SK-N-SH (cell line): Measurements from ENCODE around the gene HNRNPUL1. TPM values are rescaled to one million over a fixed set of nuclear protein-coding genes. Genes with fewer than 3 reads are reported as not detected.

ENCODE experiments used
- CTCF ChIA-PET: fragments of 300-600, 350-600 bp; formaldehyde crosslinking; extraction: SDS; loops from one replicate; lab custom pipeline; 2021; lab: Yijun Ruan, JAX
- POLR2A ChIA-PET: fragments of 350-600 bp; sonication (Branson Sonifier 250); formaldehyde crosslinking; extraction: SDS; loops from one replicate; lab custom pipeline; 2020; ENCODE audit warnings: antibody characterized with exemption, inconsistent platforms; lab: Yijun Ruan, JAX
- DNase-seq: peaks from one replicate; pipeline ENCODE4 v3.0.0; 2012
- H2AFZ ChIP-seq: fragments of 200-600 bp; sonication (generic); 2 replicates; pipeline ENCODE4 v1.8.1; 2016; ENCODE audit warnings: antibody characterized with exemption, mild to moderate bottlenecking, low read depth
- H3F3A ChIP-seq: fragments of 200-600 bp; sonication (generic); replicated peaks from 2 replicates; pipeline ENCODE3; 2016; ENCODE audit warnings: antibody characterized with exemption, mild to moderate bottlenecking; ENCODE audit not compliant: insufficient read depth
- H3K27ac ChIP-seq, 2 experiments: fragments of 200-500 bp in 1 of 2; fragments of 200-600 bp in 1 of 2; sonication (Bioruptor generic) in 1 of 2; sonication (generic), shearing (Covaris generic) in 1 of 2; 2 replicates each; pipeline versions ENCODE4 v1.5.1 to v1.6.1; 2014 to 2016; ENCODE audit warnings: low read depth in 2 of 2, inconsistent platforms in 1 of 2, low read length in 1 of 2, mild to moderate bottlenecking in 1 of 2, mixed read lengths in 1 of 2
- H3K27me3 ChIP-seq: fragments of 200-600 bp; sonication (generic), shearing (Covaris generic); 2 replicates; pipeline ENCODE4 v1.6.1; 2016; ENCODE audit warnings: mixed run types; ENCODE audit not compliant: insufficient read depth
- H3K36me3 ChIP-seq, 2 experiments: fragments of 200-500 bp in 1 of 2; fragments of 200-600 bp in 1 of 2; sonication (Bioruptor generic) in 1 of 2; sonication (generic) in 1 of 2; replicated peaks in 1 of 2; 2 replicates each; pipeline versions ENCODE3 to v1.5.1; 2014 to 2016; ENCODE audit warnings: low read length in 1 of 2, mild to moderate bottlenecking in 1 of 2; ENCODE audit not compliant: insufficient read depth in 2 of 2, control insufficient read depth in 1 of 2
- H3K4me1 ChIP-seq, 2 experiments: fragments of 200-500 bp in 1 of 2; fragments of 200-600 bp in 1 of 2; sonication (Bioruptor generic) in 1 of 2; sonication (generic), shearing (Covaris generic) in 1 of 2; 2 replicates each; pipeline versions ENCODE4 v1.5.1 to v1.6.1; 2014 to 2016; ENCODE audit warnings: low read depth in 1 of 2, low read length in 1 of 2, mixed run types in 1 of 2; ENCODE audit not compliant: insufficient read depth in 2 of 2, control insufficient read depth in 1 of 2
- H3K4me2 ChIP-seq: fragments of 200-600 bp; sonication (generic), shearing (Covaris generic); 2 replicates; pipeline ENCODE4 v1.6.1; 2017; ENCODE audit warnings: mixed run types
- H3K4me3 ChIP-seq, 2 experiments: fragments of 200-500 bp in 1 of 2; fragments of 200-600 bp in 1 of 2; sonication (Bioruptor generic) in 1 of 2; sonication (generic), shearing (Covaris generic) in 1 of 2; 2 replicates each; pipeline versions ENCODE4 v1.5.1 to v1.8.1; 2014 to 2016; ENCODE audit warnings: low read depth in 2 of 2, inconsistent platforms in 1 of 2, low read length in 1 of 2, mild to moderate bottlenecking in 1 of 2, mixed read lengths in 1 of 2, moderate library complexity in 1 of 2
- H3K79me2 ChIP-seq: fragments of 200-600 bp; sonication (generic); 2 replicates; pipeline ENCODE4 v1.8.1; 2017; ENCODE audit warnings: mild to moderate bottlenecking; ENCODE audit not compliant: insufficient read depth
- H3K9ac ChIP-seq: fragments of 200-600 bp; sonication (generic); 2 replicates; pipeline ENCODE4 v1.6.1; 2017; ENCODE audit warnings: mixed run types
- H3K9me2 ChIP-seq: fragments of 200-600 bp; sonication (generic); 2 replicates; pipeline ENCODE4 v1.6.1; 2017; ENCODE audit warnings: mixed run types
- H3K9me3 ChIP-seq: fragments of 200-600 bp; sonication (generic); 2 replicates; pipeline ENCODE4 v1.6.1; 2017; ENCODE audit warnings: mixed run types, mild to moderate bottlenecking, moderate library complexity
- H4K20me1 ChIP-seq: fragments of 200-600 bp; sonication (generic); 2 replicates; pipeline ENCODE4 v1.6.1; 2017; ENCODE audit warnings: mild to moderate bottlenecking, mixed run types; ENCODE audit not compliant: insufficient read depth
- CHD2 ChIP-seq: fragments of 150-350 bp; IDR thresholded peaks from 2 replicates; pipeline ENCODE4 v1.6.1; 2018; ENCODE audit warnings: low read length; ENCODE audit not compliant: partially characterized antibody
- EZH2phosphoT487 ChIP-seq: fragments of 200-600 bp; sonication (generic); IDR thresholded peaks from 2 replicates; pipeline ENCODE4 v1.6.1; 2017; ENCODE audit warnings: low read depth, mixed run types, mild to moderate bottlenecking, antibody characterized with exemption, moderate library complexity, borderline replicate concordance
- FOSL2 ChIP-seq: IDR thresholded peaks from 2 replicates; pipeline ENCODE4 v1.4.0; 2012; ENCODE audit warnings: low read depth, mild to moderate bottlenecking, moderate library complexity, borderline replicate concordance
- FOXJ3 ChIP-seq: sonication (generic); formaldehyde crosslinking; IDR thresholded peaks from 2 replicates; pipeline ENCODE4 v1.5.1; 2020; ENCODE audit warnings: mild to moderate bottlenecking, missing genetic modification reagents
- FOXM1 ChIP-seq: IDR thresholded peaks from 2 replicates; pipeline ENCODE4 v1.4.0; 2012; ENCODE audit warnings: low read depth, mild to moderate bottlenecking
- MEF2A ChIP-seq: IDR thresholded peaks from 2 replicates; pipeline ENCODE4 v1.4.0; 2012; ENCODE audit warnings: low read depth, borderline replicate concordance
- MXI1 ChIP-seq: IDR thresholded peaks from 2 replicates; pipeline ENCODE4 v1.6.1; 2012; ENCODE audit warnings: mild to moderate bottlenecking, low read depth, low read length, improper control_type of control experiment
- NFIC ChIP-seq: IDR thresholded peaks from 2 replicates; pipeline ENCODE4 v1.4.0; 2012; ENCODE audit warnings: borderline replicate concordance
- NRF1 ChIP-seq: IDR thresholded peaks from 2 replicates; pipeline ENCODE4 v1.6.1; 2012; ENCODE audit warnings: low read depth, mild to moderate bottlenecking, low read length
- POLR2AphosphoS5 ChIP-seq: IDR thresholded peaks from 2 replicates; pipeline ENCODE4 v1.6.1; 2012; ENCODE audit warnings: low read depth, low read length
- RAD21 ChIP-seq: IDR thresholded peaks from 2 replicates; pipeline ENCODE4 v1.6.1; 2012; ENCODE audit warnings: mild to moderate bottlenecking, low read length
- RCOR1 ChIP-seq: fragments of 150-350 bp; IDR thresholded peaks from 2 replicates; pipeline ENCODE4 v1.6.1; 2017; ENCODE audit warnings: antibody characterized with exemption, low read length
- RFX5 ChIP-seq: IDR thresholded peaks from 2 replicates; pipeline ENCODE4 v1.6.1; 2012; ENCODE audit warnings: mild to moderate bottlenecking, improper control_type of control experiment, low read length
- RXRA ChIP-seq: IDR thresholded peaks from 2 replicates; pipeline ENCODE4 v1.4.0; 2012; ENCODE audit warnings: low read depth, mild to moderate bottlenecking, borderline replicate concordance
- TCF12 ChIP-seq: IDR thresholded peaks from 2 replicates; pipeline ENCODE4 v1.4.0; 2012
- TEAD4 ChIP-seq: IDR thresholded peaks from 2 replicates; pipeline ENCODE4 v1.4.0; 2012; ENCODE audit warnings: mild to moderate bottlenecking, borderline replicate concordance; ENCODE audit not compliant: insufficient read depth
- WGBS: methylation state at CpG from one replicate; pipeline ENCODE4 v1.1.6; 2017; ENCODE audit warnings: low lambda C conversion rate; 5-methylcytosine and 5-hydroxymethylcytosine counted together
- polyA plus RNA-seq, 3 experiments: library from polyadenylated mRNA; depleted of rRNA; stranded (reverse); fragments of >200 nt; gene quantifications; 2 replicates each; pipeline ENCODE4 v1.2.3, GENCODE V29; 2012
- TF ChIP-seq, protein P1 (sequence below): fragments of 150-350 bp; IDR thresholded peaks from 2 replicates; pipeline ENCODE4 v1.6.1; 2017; ENCODE audit warnings: antibody characterized with exemption, low read length, low read depth, borderline replicate concordance
- TF ChIP-seq, protein P2 (sequence below): IDR thresholded peaks from 2 replicates; pipeline ENCODE4 v1.6.1; 2012; ENCODE audit warnings: mild to moderate bottlenecking, low read depth, low read length, moderate library complexity

HNRNPUL1 gene
- polyA plus RNA-seq, 1 of the 3 experiments (the other 2 are of a cell fraction), result 41.5 TPM

DNA sequence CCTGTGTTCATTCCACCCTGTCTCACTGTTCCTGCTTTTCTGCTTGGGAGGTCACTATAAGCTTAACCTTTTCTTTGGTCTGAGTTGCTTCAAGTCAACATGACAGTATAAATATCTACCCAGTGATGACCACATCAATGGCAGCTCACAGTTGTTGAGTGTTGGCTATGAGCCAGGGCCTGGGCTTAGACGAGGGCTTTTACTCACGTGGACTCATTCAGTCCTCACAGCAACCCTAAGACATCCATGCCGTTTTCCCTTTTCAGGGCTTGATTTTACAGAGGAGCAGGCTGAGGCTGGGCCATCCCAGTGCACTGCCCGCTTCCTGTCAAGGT, 35.5 kb downstream of the HNRNPUL1 start:
- peaks cover 65 to 95% of the 10 kb centered on the region in 2 experiments for H3K36me3 ChIP-seq
- no peak overlapping the region for H3K9ac ChIP-seq
- ChIA-PET CTCF (interaction anchor here (1.0 to 12.4 kb wide), 2 partner anchors 7 to 36 kb away, joined by 3 to 105 read pairs; partner anchors contain the start of gene HNRNPUL1), POLR2A (no interaction called here)
- H3K27me3 ChIP-seq, result no peaks in the 10 kb centered on the region
- peak overlapping the region in 1 of 2 experiments; percentile 80; a peak in 1 of 4 replicates for H3K27ac ChIP-seq
- no peak for DNase-seq
- peaks cover 9% of the 10 kb centered on the region; the same call in 1 of the 2 replicates for H4K20me1 ChIP-seq
- H3K4me1 ChIP-seq, result no peaks in the 10 kb centered on the region
- WGBS, result 84% methylated on average over 4 of the region's 4 CpGs
- peaks cover 17% of the 10 kb centered on the region for H3F3A ChIP-seq
- H3K4me2 ChIP-seq, result no peak overlapping the region
- no peaks in the 10 kb centered on the region for H3K9me3 ChIP-seq
- no peak overlapping the region for H3K4me3 ChIP-seq
- H3K79me2 ChIP-seq, result peaks cover 11% of the 10 kb centered on the region; the same call in 1 of the 2 replicates
- TF ChIP-seq NFIC, result peak; percentile 31; the same call in 1 of the 2 replicates
- TF ChIP-seq, protein P1, sequence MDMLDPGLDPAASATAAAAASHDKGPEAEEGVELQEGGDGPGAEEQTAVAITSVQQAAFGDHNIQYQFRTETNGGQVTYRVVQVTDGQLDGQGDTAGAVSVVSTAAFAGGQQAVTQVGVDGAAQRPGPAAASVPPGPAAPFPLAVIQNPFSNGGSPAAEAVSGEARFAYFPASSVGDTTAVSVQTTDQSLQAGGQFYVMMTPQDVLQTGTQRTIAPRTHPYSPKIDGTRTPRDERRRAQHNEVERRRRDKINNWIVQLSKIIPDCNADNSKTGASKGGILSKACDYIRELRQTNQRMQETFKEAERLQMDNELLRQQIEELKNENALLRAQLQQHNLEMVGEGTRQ, result no peak
- no peaks in the 10 kb centered on the region for H3K9me2 ChIP-seq
- no peak overlapping the region for H2AFZ ChIP-seq

- H3K9me2 ChIP-seq, result no peaks in the 10 kb centered on the region
- H3K4me2 ChIP-seq, result no peak overlapping the region
- no peak overlapping the region for H3K4me3 ChIP-seq
- H3K4me1 ChIP-seq, result no peaks in the 10 kb centered on the region
- no peak for DNase-seq
- H3K9me3 ChIP-seq, result no peaks in the 10 kb centered on the region
- H3F3A ChIP-seq, result peaks cover 22% of the 10 kb centered on the region
- no peaks in the 10 kb centered on the region for H3K27me3 ChIP-seq
- H3K9ac ChIP-seq, result no peak overlapping the region
- over 99% methylated on average over 6 of the region's 6 CpGs for WGBS
- TF ChIP-seq TEAD4 (no peak), RAD21 (no peak), RFX5 (no peak), FOSL2 (no peak), MEF2A (no peak), EZH2phosphoT487 (no peak), RCOR1 (no peak)
- ChIA-PET CTCF (interaction anchor here (0.6 to 1.1 kb wide), 4 partner anchors 9 to 37 kb away, joined by 3 read pairs; no protein-coding TSS in a partner anchor), POLR2A (no interaction called here)
- peaks cover 9% of the 10 kb centered on the region; the same call in 1 of the 2 replicates for H4K20me1 ChIP-seq
- peaks cover 7% of the 10 kb centered on the region; the same call in 1 of the 2 replicates for H3K79me2 ChIP-seq
- H2AFZ ChIP-seq, result no peak overlapping the region
- no peak overlapping the region for H3K27ac ChIP-seq
- peaks cover 65 to 95% of the 10 kb centered on the region in 2 experiments for H3K36me3 ChIP-seq
Measured at GRCh38 chr19:41300555-41300954, 36.4 kb downstream of the HNRNPUL1 start.

DNA sequence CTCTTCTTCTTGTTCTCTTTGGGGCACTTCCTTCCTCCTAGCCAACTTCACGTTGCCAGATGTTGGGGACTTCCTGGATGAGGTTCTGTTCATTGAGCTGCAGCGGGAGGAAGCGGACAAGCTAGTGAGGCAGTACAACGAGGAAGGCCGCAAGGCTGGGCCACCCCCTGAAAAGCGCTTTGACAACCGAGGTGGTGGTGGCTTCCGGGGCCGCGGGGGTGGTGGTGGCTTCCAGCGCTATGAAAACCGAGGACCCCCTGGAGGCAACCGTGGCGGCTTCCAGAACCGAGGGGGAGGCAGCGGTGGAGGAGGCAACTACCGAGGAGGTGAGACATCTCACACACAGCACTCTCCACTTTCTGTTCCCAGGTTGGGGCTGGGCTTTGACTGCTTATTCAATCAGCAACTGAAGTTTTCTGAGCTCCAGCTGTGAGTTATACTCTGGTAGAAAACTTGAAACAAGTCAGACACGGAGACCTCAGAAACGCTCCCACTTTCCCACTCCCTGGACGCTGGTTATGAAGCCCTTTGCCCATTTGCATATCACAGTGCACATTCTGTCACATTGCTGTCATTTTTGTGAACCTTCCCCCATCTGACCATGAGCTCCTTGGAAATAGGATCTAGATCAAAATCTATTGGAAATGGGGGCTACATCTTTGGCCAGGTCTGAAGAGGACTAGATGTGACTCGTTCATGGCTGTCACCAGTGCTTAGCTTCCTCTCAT, 38.6 kb downstream of the HNRNPUL1 start:
- H2AFZ ChIP-seq, result no peak overlapping the region
- no peaks in the 10 kb centered on the region for H3K79me2 ChIP-seq
- H4K20me1 ChIP-seq, result no peaks in the 10 kb centered on the region
- ChIA-PET POLR2A (interaction anchor here (1.0 kb wide), 1 partner anchor 39 kb away, joined by 6 read pairs; no protein-coding TSS in a partner anchor), CTCF (interaction anchor here (0.7 to 1.6 kb wide), 3 partner anchors 9 to 23 kb away, joined by 3 to 7 read pairs (median 3); no protein-coding TSS in a partner anchor)
- H3K4me3 ChIP-seq, result no peak overlapping the region
- no peak overlapping the region for H3K9ac ChIP-seq
- H3K4me2 ChIP-seq, result no peak overlapping the region
- no peaks in the 10 kb centered on the region for H3K27me3 ChIP-seq
- DNase-seq, result no peak
- WGBS, result 90% methylated on average over 21 of the region's 21 CpGs
- peaks cover 57 to 94% of the 10 kb centered on the region in 2 experiments for H3K36me3 ChIP-seq
- H3K27ac ChIP-seq, result no peak overlapping the region
- peaks cover 42% of the 10 kb centered on the region for H3F3A ChIP-seq
- no peaks in the 10 kb centered on the region for H3K9me2 ChIP-seq
- no peaks in the 10 kb centered on the region for H3K9me3 ChIP-seq
- H3K4me1 ChIP-seq, result no peaks in the 10 kb centered on the region
- TF ChIP-seq NRF1 (no peak), POLR2AphosphoS5 (no peak), MXI1 (no peak), EZH2phosphoT487 (no peak), RXRA (no peak), TCF12 (no peak), RFX5 (no peak), CHD2 (no peak), FOXJ3 (CRISPR knock-in tag) (no peak), FOXM1 (no peak)
- TF ChIP-seq, protein P2, sequence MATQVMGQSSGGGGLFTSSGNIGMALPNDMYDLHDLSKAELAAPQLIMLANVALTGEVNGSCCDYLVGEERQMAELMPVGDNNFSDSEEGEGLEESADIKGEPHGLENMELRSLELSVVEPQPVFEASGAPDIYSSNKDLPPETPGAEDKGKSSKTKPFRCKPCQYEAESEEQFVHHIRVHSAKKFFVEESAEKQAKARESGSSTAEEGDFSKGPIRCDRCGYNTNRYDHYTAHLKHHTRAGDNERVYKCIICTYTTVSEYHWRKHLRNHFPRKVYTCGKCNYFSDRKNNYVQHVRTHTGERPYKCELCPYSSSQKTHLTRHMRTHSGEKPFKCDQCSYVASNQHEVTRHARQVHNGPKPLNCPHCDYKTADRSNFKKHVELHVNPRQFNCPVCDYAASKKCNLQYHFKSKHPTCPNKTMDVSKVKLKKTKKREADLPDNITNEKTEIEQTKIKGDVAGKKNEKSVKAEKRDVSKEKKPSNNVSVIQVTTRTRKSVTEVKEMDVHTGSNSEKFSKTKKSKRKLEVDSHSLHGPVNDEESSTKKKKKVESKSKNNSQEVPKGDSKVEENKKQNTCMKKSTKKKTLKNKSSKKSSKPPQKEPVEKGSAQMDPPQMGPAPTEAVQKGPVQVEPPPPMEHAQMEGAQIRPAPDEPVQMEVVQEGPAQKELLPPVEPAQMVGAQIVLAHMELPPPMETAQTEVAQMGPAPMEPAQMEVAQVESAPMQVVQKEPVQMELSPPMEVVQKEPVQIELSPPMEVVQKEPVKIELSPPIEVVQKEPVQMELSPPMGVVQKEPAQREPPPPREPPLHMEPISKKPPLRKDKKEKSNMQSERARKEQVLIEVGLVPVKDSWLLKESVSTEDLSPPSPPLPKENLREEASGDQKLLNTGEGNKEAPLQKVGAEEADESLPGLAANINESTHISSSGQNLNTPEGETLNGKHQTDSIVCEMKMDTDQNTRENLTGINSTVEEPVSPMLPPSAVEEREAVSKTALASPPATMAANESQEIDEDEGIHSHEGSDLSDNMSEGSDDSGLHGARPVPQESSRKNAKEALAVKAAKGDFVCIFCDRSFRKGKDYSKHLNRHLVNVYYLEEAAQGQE, result no peak
